22Rv1 (cell line): ENCODE results near the gene LRRC1.

ENCODE experiments used
- CTCF ChIP-seq: fragments of 450-650 bp; IDR thresholded peaks from 2 replicates; pipeline ENCODE4 v1.5.1; 2017; ENCODE audit warnings: mild to moderate bottlenecking
- ZFX ChIP-seq: fragments of 450-650 bp; IDR thresholded peaks from 2 replicates; pipeline ENCODE4 v1.6.1; 2017; ENCODE audit warnings: antibody characterized with exemption, borderline replicate concordance

- no peak for TF ChIP-seq CTCF
- TF ChIP-seq ZFX, result no peak
Measured at GRCh38 chr6:53960311-53960710, 165.5 kb downstream of the LRRC1 start.
